K562 (cell line): ENCODE results near the gene DPH5. TPM values are rescaled to one million over a fixed set of nuclear protein-coding genes. Genes with fewer than 3 reads are reported as not detected.

ENCODE experiments used
- DEAF1 ChIP-seq: fragments of 450-650 bp; formaldehyde crosslinking; IDR thresholded peaks from 2 replicates; pipeline ENCODE4 v1.4.0; 2020; ENCODE audit warnings: mild to moderate bottlenecking, moderate library complexity
- MECOM ChIP-seq: fragments of 250-450 bp; sonication (Bioruptor Pico); IDR thresholded peaks from 2 replicates; pipeline ENCODE4 v1.8.0; 2022; ENCODE audit warnings: inconsistent platforms
- SMAD4 ChIP-seq: fragments of 250-450 bp; sonication (Bioruptor Pico); conservative IDR thresholded peaks from 2 replicates; pipeline ENCODE4 v1.8.0; 2021; ENCODE audit warnings: inconsistent platforms, mild to moderate bottlenecking, moderate library complexity
- ZNF561 ChIP-seq: fragments of 450-650 bp; formaldehyde crosslinking; conservative IDR thresholded peaks from 2 replicates; pipeline ENCODE4 v1.4.0; 2020; ENCODE audit warnings: mild to moderate bottlenecking, moderate library complexity
- polyA plus RNA-seq, 8 experiments: library from polyadenylated mRNA; depleted of rRNA in 4 of 8; stranded (reverse) in 5 of 8; unstranded in 3 of 8; fragments of >200 nt; fragmentation: Nextera tagmentation in 2 of 8; fragmentation: Illumina TruSeq in 1 of 8; extraction: Ambion mirVana in 2 of 8; extraction: Trizol in 1 of 8; gene quantifications; 2 replicates each; pipeline versions ENCODE4 v1.2.1 to v1.2.3, GENCODE V29; 2011 to 2014; ENCODE audit warnings: inconsistent platforms in 1 of 8, missing spikeins in 1 of 8
- total RNA-seq, 7 experiments: library from RNA; depleted of rRNA in 6 of 7; stranded (reverse); fragments of >200 nt in 6 of 7; fragmentation: Illumina TruSeq in 2 of 7; extraction: Trizol in 2 of 7; gene quantifications; 2 replicates each; pipeline versions ENCODE4 v1.2.1 to v1.2.3, GENCODE V29; 2011 to 2021; ENCODE audit warnings: low replicate concordance in 1 of 7
- TF ChIP-seq, protein P1 (sequence below), 2 experiments: fragments of 450-650 bp; formaldehyde crosslinking in 1 of 2; IDR thresholded peaks; 2 replicates each; pipeline versions ENCODE4 v1.4.0 to v1.6.1; 2014 to 2020; ENCODE audit warnings: mild to moderate bottlenecking in 2 of 2, borderline replicate concordance in 1 of 2, low read depth in 1 of 2
- TF ChIP-seq, protein P2 (sequence below): fragments of 250-450 bp; sonication (Bioruptor Pico); IDR thresholded peaks from 2 replicates; pipeline ENCODE4 v1.8.0; 2022; ENCODE audit warnings: inconsistent platforms, mild to moderate bottlenecking, moderate library complexity, borderline replicate concordance

The DPH5 gene
- total and polyA plus RNA-seq, 9 of the 15 experiments (the other 6 are each of a cell fraction or from before 2014, with no cell fraction given): 37.6 to 159 (median 89.7) TPM

DNA sequence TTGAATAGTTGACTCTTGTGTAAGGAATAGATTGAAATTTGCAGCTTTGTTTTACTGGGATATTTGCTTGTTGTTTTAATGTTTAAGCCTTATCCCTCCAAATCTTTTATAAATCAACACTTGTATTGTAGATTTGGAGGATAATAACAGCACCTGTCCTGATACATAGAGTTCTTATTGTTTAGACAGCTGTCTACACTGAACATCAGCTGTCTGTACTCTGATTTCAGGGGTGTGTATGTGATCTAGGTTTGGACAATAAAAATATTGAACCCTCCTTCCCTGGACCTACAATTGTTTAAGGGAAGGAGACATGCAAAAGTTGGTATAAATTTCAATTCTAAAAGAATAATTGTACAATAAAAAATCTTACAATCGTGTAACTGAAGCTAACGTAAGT lies 48.3 kb upstream of the DPH5 start (continued):
- TF ChIP-seq, protein P1, sequence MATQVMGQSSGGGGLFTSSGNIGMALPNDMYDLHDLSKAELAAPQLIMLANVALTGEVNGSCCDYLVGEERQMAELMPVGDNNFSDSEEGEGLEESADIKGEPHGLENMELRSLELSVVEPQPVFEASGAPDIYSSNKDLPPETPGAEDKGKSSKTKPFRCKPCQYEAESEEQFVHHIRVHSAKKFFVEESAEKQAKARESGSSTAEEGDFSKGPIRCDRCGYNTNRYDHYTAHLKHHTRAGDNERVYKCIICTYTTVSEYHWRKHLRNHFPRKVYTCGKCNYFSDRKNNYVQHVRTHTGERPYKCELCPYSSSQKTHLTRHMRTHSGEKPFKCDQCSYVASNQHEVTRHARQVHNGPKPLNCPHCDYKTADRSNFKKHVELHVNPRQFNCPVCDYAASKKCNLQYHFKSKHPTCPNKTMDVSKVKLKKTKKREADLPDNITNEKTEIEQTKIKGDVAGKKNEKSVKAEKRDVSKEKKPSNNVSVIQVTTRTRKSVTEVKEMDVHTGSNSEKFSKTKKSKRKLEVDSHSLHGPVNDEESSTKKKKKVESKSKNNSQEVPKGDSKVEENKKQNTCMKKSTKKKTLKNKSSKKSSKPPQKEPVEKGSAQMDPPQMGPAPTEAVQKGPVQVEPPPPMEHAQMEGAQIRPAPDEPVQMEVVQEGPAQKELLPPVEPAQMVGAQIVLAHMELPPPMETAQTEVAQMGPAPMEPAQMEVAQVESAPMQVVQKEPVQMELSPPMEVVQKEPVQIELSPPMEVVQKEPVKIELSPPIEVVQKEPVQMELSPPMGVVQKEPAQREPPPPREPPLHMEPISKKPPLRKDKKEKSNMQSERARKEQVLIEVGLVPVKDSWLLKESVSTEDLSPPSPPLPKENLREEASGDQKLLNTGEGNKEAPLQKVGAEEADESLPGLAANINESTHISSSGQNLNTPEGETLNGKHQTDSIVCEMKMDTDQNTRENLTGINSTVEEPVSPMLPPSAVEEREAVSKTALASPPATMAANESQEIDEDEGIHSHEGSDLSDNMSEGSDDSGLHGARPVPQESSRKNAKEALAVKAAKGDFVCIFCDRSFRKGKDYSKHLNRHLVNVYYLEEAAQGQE (IDR thresholded peaks at IDR 0.05; ENCODE audit: borderline replicate concordance): no peak
- TF ChIP-seq, protein P1 (CRISPR knock-in tag; IDR thresholded peaks at IDR 0.05; ENCODE audit: low read depth): no peak
- TF ChIP-seq DEAF1 (CRISPR knock-in tag): no peak
- no peak for TF ChIP-seq ZNF561 (CRISPR knock-in tag)
- TF ChIP-seq MECOM (CRISPR knock-in tag): no peak
- TF ChIP-seq, protein P2, sequence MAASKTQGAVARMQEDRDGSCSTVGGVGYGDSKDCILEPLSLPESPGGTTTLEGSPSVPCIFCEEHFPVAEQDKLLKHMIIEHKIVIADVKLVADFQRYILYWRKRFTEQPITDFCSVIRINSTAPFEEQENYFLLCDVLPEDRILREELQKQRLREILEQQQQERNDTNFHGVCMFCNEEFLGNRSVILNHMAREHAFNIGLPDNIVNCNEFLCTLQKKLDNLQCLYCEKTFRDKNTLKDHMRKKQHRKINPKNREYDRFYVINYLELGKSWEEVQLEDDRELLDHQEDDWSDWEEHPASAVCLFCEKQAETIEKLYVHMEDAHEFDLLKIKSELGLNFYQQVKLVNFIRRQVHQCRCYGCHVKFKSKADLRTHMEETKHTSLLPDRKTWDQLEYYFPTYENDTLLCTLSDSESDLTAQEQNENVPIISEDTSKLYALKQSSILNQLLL (CRISPR knock-in tag): no peak
- TF ChIP-seq SMAD4 (CRISPR knock-in tag): no peak
